Upper lobe of right lung (tissue), 1 donor: ENCODE results near the gene ASAP2. TPM values are rescaled to one million over a fixed set of nuclear protein-coding genes. Genes with fewer than 3 reads are reported as not detected.
A peak's percentile ranks its signal among the peaks of the same experiment; 100 is the strongest.

Source experiments
- ATAC-seq: fragments of 200-7000 bp; cut with Tn5 transposase; one replicate; pipeline ENCODE4 v1.9.1; 2020; ENCODE audit warnings: mild to moderate bottlenecking, moderate library complexity
- DNase-seq: peaks from one replicate; pipeline ENCODE4 v3.0.0-alpha.2; 2020
- H3K27ac ChIP-seq: fragments of 200-600 bp; one replicate; pipeline ENCODE4 v1.8.0; 2022
- H3K27me3 ChIP-seq: fragments of 200-600 bp; one replicate; pipeline ENCODE4 v1.8.0; 2022; ENCODE audit warnings: mild to moderate bottlenecking
- H3K36me3 ChIP-seq: fragments of 200-600 bp; one replicate; pipeline ENCODE4 v1.8.0; 2022
- H3K4me1 ChIP-seq: fragments of 200-600 bp; one replicate; pipeline ENCODE4 v1.8.0; 2022
- H3K4me3 ChIP-seq: fragments of 200-600 bp; one replicate; pipeline ENCODE4 v1.8.0; 2022; ENCODE audit warnings: mild to moderate bottlenecking
- H3K9me3 ChIP-seq: fragments of 200-600 bp; one replicate; pipeline ENCODE4 v1.8.0; 2022
- intact Hi-C: fragments of 100-400 bp; cut with DNase I; formaldehyde crosslinking; loops from one replicate; pipeline ENCODE4 v1.11.0; 2022
- total RNA-seq: library from RNA; stranded (reverse); fragmentation: NEBNext Ultra II Directional; extraction: Animal tissue kit (Norgen Biotek cat#: 25700); gene quantifications from one replicate; pipeline ENCODE4 v1.2.1, GENCODE V29; 2021
- TF ChIP-seq, protein P1 (sequence below): fragments of 200-600 bp; IDR thresholded peaks from one replicate; pipeline ENCODE4 v1.8.0; 2022; ENCODE audit warnings: antibody characterized with exemption
- donor health status: DM: no; HTN: yes; CAD: no; lungs with severe emphysema.

Gene ASAP2
- total RNA-seq, 1 donor from 2014 or later, result 30.9 TPM

DNA sequence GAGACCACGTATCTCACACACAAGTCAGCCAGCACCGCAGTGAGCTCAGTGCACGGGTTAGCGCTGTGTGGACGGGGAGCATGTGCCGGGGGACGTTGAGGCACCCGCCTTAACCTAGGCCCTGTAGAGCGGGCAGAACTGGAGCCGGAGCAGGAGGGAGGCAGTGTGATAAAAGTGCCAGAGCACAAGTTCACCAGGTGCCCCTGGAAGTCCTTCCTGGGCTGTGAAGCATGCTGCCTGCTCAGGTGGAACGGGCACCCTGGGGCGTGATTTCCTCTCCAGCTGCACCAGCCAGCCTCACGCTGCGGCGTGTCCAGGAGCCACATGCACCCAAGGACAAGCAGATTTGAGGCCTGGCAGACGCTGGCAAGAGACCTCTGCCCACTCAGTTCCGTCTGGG, 166.4 kb downstream of the ASAP2 start:
- Histone ChIP-seq H3K4me3 (no peak overlapping the region), H3K27me3 (no peaks in the 10 kb centered on the region), H3K4me1 (peaks cover 7% of the 10 kb centered on the region), H3K9me3 (no peaks in the 10 kb centered on the region), H3K27ac (no peak overlapping the region), H3K36me3 (peaks cover 20% of the 10 kb centered on the region)
- no peak for ATAC-seq
- TF ChIP-seq, protein P1, sequence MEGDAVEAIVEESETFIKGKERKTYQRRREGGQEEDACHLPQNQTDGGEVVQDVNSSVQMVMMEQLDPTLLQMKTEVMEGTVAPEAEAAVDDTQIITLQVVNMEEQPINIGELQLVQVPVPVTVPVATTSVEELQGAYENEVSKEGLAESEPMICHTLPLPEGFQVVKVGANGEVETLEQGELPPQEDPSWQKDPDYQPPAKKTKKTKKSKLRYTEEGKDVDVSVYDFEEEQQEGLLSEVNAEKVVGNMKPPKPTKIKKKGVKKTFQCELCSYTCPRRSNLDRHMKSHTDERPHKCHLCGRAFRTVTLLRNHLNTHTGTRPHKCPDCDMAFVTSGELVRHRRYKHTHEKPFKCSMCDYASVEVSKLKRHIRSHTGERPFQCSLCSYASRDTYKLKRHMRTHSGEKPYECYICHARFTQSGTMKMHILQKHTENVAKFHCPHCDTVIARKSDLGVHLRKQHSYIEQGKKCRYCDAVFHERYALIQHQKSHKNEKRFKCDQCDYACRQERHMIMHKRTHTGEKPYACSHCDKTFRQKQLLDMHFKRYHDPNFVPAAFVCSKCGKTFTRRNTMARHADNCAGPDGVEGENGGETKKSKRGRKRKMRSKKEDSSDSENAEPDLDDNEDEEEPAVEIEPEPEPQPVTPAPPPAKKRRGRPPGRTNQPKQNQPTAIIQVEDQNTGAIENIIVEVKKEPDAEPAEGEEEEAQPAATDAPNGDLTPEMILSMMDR, result no peak
- intact Hi-C loops, result no loop called here
- peak; percentile 51 for DNase-seq

DNA sequence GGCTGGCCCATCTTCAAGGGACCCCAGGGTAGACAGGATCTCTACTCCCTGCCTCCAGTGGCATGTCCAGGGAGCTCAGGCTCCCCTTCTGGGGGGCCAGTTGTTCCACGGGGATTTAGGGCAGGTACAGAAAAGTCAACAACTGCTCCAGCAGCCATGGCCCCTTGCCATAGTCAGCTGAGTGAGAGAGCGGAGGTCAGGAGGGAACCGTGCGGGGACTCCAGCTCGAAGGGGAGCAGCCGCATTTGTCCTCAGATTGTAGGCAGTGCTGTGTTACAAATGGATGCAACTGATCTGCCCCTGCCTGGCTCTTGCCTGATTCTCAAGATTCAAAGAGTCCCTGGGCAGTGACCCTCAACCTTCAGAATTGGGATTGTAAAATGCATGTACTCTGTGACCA, 166.9 kb downstream of the ASAP2 start:
- intact Hi-C loops, result no loop called here
- Histone ChIP-seq H3K4me1 (peaks cover 11% of the 10 kb centered on the region), H3K4me3 (no peak overlapping the region), H3K9me3 (no peaks in the 10 kb centered on the region), H3K36me3 (peaks cover 18% of the 10 kb centered on the region), H3K27ac (no peak overlapping the region), H3K27me3 (no peaks in the 10 kb centered on the region)
- TF ChIP-seq, protein P1, result no peak
- no peak for DNase-seq
- no peak for ATAC-seq

DNA sequence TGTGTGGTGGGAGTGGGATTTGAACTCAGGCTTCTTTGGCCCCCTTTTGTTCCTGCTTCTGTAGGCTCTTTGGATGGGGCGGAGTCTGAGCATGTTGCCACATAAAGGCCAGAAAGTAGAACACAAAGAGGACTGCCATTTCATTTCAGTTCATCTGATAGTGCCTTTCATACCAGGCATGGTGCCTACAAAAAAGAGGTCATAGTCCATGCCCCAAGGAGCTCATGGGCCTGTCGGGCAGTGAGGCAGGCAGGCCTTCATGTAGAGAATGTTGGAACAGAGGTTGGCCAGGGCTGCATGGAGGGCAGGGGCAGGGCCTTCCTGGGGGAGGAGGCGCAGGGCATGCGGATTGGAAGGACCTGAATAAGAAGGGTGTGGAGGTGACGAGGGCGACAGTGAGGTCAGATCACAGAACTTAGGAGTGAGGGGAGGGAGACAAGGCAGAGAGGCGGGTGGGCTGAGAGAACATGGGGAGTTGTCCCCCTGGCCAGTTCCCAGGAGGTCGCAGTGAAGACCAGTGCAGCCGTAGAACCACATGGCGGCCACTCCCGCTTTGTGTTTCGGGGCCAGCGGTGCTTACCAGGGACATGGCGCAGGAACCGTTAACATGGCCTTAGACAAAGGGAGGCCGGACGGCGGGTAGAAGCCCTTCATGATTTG, 167.6 kb downstream of the ASAP2 start:
- Histone ChIP-seq H3K4me3 (no peak overlapping the region), H3K27me3 (no peaks in the 10 kb centered on the region), H3K4me1 (peaks cover 18% of the 10 kb centered on the region), H3K27ac (no peak overlapping the region), H3K9me3 (no peaks in the 10 kb centered on the region), H3K36me3 (peaks cover 11% of the 10 kb centered on the region)
- no peak for ATAC-seq
- intact Hi-C loops, result no loop called here
- DNase-seq, result peak; percentile 57
- TF ChIP-seq, protein P1, result no peak

DNA sequence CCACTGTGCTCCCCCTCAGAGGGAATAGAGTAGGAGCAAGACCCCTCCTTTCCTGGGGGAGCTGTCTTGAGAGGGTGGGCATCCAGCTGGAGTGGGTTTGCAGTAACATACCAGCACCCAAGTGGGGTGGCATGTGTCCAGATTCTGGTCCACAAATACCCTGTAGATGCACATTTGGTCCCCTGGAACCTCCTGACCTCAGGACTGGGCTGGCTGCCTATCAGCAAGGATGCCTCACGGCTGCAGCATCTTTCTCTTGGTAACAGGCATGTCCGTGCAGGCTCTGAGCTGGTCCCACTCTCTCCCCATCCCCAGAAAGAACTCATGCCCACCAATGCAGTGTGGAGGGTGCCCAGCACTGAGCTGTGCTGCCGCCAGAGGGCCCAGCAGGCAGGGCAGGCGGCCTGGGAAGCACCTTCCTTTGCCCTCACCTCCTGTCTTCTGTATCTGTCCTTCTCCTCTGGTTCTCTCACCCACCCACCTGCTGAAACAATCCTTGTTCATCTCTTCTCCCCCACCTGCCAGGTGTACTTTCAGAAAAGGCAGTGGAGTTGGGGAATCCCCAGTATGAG, 169.3 kb downstream of the ASAP2 start:
- ATAC-seq (no peak), DNase-seq (peak; percentile 47)
- intact Hi-C loops, result no loop called here
- TF ChIP-seq, protein P1, result no peak
- no peak overlapping the region for H3K27ac ChIP-seq
- no peaks in the 10 kb centered on the region for H3K27me3 ChIP-seq
- H3K4me1 ChIP-seq, result peaks cover 22% of the 10 kb centered on the region
- peaks cover 6% of the 10 kb centered on the region for H3K36me3 ChIP-seq
- no peak overlapping the region for H3K4me3 ChIP-seq
- no peaks in the 10 kb centered on the region for H3K9me3 ChIP-seq

DNA sequence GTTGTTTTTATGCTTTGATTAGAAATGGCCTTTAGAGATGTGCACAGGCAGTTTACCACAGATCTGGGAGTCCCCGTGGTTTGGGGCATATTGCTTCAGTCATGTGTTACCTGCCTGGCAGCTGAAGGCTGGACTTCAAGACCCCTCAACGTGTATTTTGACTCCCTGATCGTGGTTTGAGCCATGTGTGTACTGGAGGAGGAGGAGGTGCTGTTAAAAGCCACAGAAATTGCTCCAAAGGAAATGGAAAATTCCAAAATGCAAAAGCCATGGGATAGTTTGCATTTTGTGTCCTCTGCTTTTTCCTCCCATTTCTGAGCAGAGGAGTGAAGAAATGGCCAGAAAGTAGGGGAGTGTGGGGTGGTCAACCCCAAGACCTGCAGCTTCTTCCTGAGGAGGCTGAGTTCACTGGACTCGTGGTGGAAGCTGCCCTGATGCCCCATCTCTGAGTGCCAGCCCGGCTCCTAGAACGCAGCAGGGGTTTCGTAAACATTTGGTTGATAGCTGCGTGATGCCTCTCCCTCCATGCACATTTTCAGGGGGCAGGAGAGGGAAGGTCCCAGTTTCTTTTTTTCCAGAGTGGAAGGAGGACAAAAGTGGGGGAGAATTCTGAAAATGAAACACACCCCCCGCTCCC, 171.0 kb downstream of the ASAP2 start:
- ATAC-seq (no peak), DNase-seq (peak; percentile 31)
- Histone ChIP-seq H3K4me3 (no peak overlapping the region), H3K27me3 (no peaks in the 10 kb centered on the region), H3K4me1 (peaks cover 29% of the 10 kb centered on the region), H3K36me3 (no peaks in the 10 kb centered on the region), H3K9me3 (no peaks in the 10 kb centered on the region), H3K27ac (no peak overlapping the region)
- intact Hi-C loops, result no loop called here
- TF ChIP-seq, protein P1, result no peak
